Left lobe of liver (tissue), 2 donors: ENCODE data around the gene DISP1. TPM values are rescaled to one million over a fixed set of nuclear protein-coding genes. Genes with fewer than 3 reads are reported as not detected.
"Not testable (repeated sequence)": the region's sequence is repeated elsewhere in the genome, so short reads cannot be mapped to it uniquely, and the experiment has no call there.

Experiments
- ATAC-seq: fragments of 200-7000 bp; cut with Tn5 transposase; one replicate; pipeline ENCODE4 v1.9.1; 2020; ENCODE audit warnings: mild to moderate bottlenecking, moderate library complexity
- DNase-seq: peaks from one replicate; pipeline ENCODE4 v3.0.0-alpha.2; 2020; ENCODE audit warnings: low spot score
- total RNA-seq: library from RNA; stranded (reverse); gene quantifications from one replicate; pipeline ENCODE4 v1.2.1, GENCODE V29; 2021
- donor health status: DM: no; HTN: no; CAD: no; lungs with moderate emphysema.
- donor health status: DM: no; HTN: yes; CAD: no.

The DISP1 gene
- total RNA-seq, 1 donor from 2014 or later: 3.4 TPM

DNA sequence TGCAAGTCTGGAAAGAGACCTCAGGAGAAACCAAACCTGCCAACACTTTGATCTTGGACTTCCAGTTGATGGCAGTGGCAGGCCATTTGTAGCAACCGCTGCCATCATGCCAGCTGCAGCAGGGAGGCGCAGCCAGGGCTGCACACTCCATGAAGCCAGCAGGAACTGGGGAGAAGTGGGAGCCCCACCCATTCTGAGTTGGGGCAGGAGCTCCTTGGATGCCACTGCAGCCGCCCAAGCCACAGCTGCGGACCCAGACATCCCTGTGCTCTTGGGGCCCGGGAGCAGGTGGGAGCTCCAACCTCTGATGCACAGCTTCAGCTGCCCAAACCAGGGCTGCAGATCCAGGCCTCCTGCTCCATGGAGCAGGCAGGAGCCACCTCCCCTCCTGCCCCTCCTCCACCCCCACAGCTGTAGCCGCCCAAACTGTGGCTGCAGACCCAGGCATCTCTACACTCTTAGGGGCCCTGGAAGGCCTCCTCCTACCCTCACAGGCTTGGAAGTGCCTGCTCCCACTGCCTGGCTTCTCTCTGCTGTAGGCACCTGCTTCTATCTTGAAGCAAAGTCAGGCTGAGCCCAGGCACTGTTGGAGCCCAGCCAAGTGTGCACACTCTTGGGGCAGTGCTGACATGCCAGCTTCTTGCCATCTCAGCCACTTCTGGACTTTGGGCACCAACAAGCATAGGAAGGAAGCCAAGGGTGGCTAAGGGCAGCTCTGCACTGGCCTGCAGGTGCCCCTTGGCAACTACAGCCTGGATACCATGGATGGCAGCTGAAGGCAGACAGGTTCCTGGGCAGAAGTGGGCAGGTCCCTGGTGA, 20.0 kb upstream of the DISP1 start:
- peak; percentile 69 for DNase-seq
- ATAC-seq: peak; percentile 84

DNA sequence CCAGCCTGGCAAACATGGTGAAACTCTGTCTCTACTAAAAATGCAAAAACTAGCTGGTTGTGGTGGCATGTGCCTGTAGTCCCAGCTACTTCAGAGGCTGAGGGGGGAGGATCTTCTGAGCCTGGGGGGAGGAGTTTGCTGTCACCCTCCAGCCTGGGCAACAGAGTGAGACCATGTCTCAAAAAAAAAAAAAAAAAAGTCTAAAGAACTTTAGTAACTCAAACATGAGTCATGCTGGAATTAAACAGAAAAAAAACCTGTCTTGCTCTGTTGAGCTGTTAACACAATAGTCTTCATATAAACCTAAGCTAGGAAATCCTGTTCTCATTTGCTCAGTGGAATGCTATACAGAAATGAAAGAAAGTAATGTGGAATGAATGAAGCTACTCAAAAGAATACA, 16.7 kb upstream of the DISP1 start:
- no peak for ATAC-seq
- DNase-seq: no peak

DNA sequence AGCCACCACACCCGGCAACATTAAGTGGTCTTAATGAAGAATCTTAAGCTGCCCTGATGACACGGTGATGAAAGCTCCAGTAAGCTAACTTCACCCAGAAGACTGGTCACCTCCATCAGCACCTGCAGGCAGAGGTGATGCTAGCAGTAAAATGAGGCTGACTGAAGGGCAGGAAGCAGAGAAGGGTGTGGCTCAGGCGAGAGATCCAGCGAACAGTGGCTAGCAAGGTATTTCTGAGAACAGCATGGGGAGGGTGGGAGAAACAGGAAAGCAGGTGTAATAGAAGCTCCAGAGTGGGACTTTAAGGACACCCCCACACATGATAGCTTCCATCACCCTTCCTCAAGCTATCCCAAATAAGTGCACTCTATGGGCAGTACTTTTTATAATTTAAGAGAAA, 15.9 kb upstream of the DISP1 start:
- DNase-seq: no peak
- ATAC-seq: no peak

DNA sequence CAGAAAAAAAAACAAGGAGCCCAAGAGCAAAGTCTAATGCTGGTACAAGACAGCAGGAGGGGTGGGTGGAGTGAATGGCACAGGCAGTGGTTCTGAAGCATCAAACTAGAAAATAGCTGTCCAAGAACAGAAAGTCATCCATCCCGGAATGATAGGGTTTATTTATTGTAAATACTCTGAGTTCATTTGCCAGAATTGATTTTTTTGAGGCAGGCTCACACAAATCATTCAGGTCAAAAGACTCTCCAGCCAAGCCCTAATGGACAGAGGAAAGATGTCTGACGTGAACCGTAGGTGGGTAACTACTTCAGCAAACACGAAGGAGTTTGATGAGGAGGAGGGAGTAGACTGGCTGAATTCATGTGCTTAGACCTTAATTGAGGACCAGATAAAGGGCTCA, 13.8 kb upstream of the DISP1 start:
- DNase-seq (no peak), ATAC-seq (peak; percentile 65)

GRCh38 chr1:222811671-222812070, 3.2 kb upstream of the DISP1 start:
- DNase-seq (no peak), ATAC-seq (no peak)

- ATAC-seq: peak; percentile 1
- DNase-seq: no peak
Observed at GRCh38 chr1:222813866-222814535, 838 bp upstream of the DISP1 start.

DNA sequence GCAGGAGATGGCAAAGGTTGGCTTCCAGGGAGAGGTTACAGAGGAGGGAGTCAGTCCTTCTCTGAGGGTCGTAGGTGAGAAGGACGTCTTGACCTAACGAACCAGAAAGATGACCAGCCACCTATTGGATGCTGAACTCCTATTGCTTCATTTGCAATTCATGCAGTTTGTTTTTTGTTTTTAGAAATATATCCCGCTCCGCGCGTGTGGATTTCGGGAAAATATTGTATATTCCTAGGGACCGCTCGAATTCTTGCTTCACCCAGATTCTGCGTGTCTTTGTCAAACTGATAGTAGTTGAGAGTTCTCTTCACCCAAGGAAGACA, 564 bp downstream of the DISP1 start:
- ATAC-seq (no peak), DNase-seq (no peak)

GRCh38 chr1:222817529-222817928, 2.7 kb downstream of the DISP1 start:
- no peak for ATAC-seq

GRCh38 chr1:222818171-222818570, 3.3 kb downstream of the DISP1 start:
- ATAC-seq: no peak
- no peak for DNase-seq

More at GRCh38 chr1:222817529-222817928, 2.7 kb downstream of the DISP1 start:
- DNase-seq: no peak

- ATAC-seq (no peak), DNase-seq (no peak)
Observed at GRCh38 chr1:222820171-222820712, 5.4 kb downstream of the DISP1 start.

DNA sequence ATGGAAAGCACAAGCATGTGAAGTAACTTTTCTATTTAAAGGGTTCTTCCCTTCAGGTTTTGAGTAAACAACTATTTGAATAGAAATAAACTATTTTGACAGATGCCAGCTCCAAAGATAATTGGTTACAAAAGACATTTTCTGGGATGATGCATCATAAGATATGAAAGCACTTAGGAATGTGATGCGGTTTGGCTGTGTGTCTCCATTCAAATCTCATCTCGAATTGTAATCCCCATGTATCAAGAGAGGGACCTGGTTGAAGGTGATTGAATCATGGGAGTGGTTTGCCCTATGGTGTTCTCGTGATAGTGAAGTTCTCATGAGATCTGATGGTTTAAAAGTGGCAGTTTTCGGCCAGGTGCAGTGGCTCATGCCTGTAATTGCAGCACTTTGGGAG, 6.4 kb downstream of the DISP1 start:
- no peak for DNase-seq
- no peak for ATAC-seq

- no peak for DNase-seq
- no peak for ATAC-seq
Observed at GRCh38 chr1:222823695-222824094, 8.9 kb downstream of the DISP1 start.

GRCh38 chr1:222824641-222825040, 9.8 kb downstream of the DISP1 start:
- ATAC-seq (no peak), DNase-seq (no peak)

DNA sequence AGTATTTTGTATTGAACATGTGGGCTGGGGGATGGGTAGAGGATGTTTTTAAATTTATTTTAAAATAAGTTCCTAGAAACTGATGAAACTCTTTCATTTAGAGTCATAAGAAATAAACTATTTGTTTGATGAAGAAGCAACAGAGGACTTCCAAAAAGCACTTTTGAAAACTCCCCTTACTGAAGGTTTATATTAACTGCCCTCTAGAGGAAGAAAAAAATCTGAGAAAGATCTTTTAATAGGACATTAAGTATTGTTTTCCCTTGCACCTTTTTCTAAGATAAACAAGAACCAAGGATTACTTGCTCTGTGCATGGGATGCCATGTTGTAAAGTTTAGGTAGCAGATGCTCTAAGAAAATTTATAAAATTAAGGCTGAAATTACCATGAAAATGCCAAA, 14.1 kb downstream of the DISP1 start:
- ATAC-seq: no peak
- no peak for DNase-seq

GRCh38 chr1:222829868-222830267, 15.0 kb downstream of the DISP1 start:
- ATAC-seq: no peak
- no peak for DNase-seq

GRCh38 chr1:222833356-222833876, 18.6 kb downstream of the DISP1 start:
- DNase-seq (no peak), ATAC-seq (no peak)

DNA sequence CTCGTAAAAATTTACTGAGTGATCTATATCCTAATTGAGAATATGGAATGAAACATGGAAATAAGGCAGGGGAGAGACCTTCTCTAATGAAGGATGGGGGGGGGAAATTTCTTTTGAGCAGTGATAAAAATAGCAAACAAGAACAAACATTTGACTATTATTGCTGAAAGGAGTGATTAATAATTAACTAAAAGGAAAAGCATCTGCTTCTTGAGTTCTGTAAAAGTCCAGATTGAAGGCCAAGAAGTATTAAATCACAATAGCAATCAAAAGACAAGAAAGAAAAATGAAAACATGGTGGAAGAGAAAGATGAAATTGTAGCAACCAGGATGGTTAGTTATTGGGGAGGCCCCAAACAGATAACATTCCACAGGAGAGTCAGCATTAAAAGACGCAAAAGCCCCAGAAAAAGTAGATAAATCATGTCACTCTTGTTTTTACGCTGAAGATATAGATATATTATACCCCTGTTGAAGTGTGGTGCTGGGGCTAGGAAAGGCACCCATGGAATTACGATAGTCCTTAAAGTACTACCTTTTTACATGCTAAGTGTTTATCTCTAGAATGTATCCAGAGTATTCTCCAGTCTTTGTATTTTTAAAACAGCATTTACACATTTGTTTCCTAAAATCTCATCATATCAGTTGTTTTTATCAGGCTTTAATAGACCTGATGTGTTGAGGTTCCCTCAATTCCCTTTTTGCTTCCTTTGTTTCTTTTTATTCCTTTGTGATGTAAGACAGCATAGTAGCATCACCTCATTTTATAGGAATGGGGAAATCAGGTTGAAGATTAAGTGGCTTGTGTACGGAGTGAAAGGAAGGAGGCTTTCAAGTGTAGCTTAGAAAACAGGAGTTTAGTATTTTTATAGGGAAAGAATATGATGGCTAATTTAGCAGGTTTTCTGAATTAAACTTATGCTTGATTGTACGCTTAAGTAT, 28.9 kb downstream of the DISP1 start:
- DNase-seq (no peak), ATAC-seq (no peak)

DNA sequence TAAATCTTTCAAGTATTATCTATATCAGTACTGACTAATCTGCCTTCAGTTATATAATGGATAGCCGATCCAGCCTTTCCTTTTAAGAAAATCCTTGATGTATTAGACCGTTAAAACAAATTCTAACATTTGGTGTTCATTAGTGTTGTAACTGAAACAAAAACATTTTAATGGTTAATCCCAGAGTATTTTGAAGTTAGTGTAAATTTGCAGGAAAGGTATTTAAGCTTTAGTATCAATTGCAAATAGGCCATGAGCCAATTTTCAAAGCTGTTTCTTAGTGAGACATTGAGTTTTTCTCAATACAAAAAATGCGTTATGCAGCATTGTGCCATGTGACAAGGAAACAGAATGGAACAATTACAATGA, 29.6 kb downstream of the DISP1 start:
- ATAC-seq (no peak), DNase-seq (no peak)

DNA sequence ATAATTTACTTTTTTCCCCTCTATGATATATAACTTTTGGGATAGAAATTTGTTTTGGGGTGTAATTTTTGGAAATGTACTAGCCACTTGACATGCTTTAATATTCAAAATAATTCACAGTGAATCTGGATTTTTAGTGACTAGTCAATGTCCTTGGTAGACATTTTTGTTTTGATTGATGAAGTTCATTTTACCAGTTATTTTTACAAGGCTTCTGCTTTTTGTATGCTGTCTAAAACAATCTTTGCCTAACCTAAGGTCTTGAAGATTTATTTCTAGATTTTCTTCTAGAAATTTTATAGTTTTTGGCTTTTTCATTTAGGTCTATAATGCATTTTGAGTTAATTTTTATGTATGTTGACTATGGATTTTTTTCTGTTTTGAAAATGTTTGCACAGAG, 30.9 kb downstream of the DISP1 start:
- DNase-seq (no peak), ATAC-seq (no peak)

- DNase-seq, ATAC-seq: not testable (repeated sequence)
Observed at GRCh38 chr1:222850550-222850949, 35.7 kb downstream of the DISP1 start.

- ATAC-seq: no peak
Observed at GRCh38 chr1:222852326-222852725, 37.5 kb downstream of the DISP1 start.

More at GRCh38 chr1:222852326-222852725, 37.5 kb downstream of the DISP1 start:
- DNase-seq: no peak
